Activated CD4-positive, alpha-beta T cell treated with anti-CD3 and anti-CD28 coated beads, Interleukin-2, Interleukin-4, amounts not matched to agents 100 ng/mL and 50 ng/mL, durations not matched to agents 16 hours and 8 hours (primary cell): ENCODE results near the gene PLEKHM3.
"Not testable (repeated sequence)": the region's sequence is repeated elsewhere in the genome, so short reads cannot be mapped to it uniquely, and the experiment has no call there.

Source experiments
- DNase-seq: peaks from one replicate; pipeline ENCODE4 v3.0.0-alpha.2; 2020; ENCODE audit warnings: low spot score

PLEKHM3 gene

GRCh38 chr2:207825045-207825954 is 200.0 kb downstream of the PLEKHM3 start:
- DNase-seq, result no peak

- DNase-seq, result no peak
Measured at GRCh38 chr2:207823865-207824264, 201.5 kb downstream of the PLEKHM3 start.

GRCh38 chr2:207819839-207820784 is 205.2 kb downstream of the PLEKHM3 start:
- DNase-seq, result no peak

DNA sequence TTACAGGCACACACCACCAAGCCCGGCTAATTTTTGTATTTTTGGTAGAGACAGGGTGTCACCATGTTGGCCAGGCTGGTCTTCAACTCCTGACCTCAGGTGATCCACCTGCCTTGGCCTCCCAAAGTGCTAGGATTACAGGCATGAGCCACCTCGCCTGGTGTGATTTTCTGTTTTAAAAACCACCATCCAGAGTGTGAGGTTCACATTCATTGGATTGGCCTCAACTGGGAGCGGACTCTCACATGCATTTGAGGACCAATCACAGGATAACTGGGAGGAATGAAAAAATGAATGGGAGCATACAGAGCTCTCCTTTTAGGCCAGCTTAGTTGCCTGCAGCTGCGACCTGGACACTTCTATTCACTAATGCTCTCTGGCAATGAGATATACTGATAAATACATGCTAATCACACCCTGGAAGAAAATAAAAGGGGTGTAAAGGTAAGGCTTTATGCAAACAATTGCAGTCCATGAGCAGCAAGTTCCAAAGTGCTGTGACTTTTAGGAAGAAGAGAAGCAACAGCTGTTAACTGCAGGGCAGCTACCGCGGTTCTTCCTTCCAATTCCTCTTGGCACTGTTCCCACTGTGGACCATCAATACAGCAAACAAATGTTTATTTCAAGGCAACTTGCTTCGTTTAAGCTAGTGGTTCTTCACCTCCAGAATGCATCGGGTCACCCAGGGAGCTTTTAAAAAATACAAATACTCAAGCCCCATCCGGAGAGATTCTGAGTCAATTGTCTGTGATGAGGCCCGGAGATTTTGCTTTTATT is 206.1 kb downstream of the PLEKHM3 start:
- no peak for DNase-seq

- DNase-seq, result no peak
Measured at GRCh38 chr2:207816546-207816945, 208.8 kb downstream of the PLEKHM3 start.

DNA sequence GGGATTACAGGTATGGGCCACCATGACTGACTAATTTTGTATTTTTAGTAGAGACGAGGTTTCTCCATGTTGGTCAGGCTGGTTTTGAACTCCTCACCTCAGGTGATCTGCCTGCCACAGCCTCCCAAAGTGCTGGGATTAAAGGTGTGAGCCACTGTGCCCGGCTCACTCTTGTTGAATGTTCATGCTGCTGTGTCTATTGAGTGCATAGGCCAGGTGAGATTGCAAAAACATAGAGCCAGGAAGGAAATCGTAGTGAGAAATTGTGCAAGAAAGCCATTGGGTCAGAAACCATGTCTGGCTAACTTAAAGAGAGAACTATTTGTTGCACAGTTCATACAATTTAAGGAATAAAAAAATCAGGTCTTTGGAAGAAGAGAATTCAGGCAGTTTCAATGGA is 210.1 kb downstream of the PLEKHM3 start:
- DNase-seq, result no peak

GRCh38 chr2:207813942-207814341 is 211.4 kb downstream of the PLEKHM3 start:
- no peak for DNase-seq

GRCh38 chr2:207813221-207813916 is 212.0 kb downstream of the PLEKHM3 start:
- no peak for DNase-seq

DNA sequence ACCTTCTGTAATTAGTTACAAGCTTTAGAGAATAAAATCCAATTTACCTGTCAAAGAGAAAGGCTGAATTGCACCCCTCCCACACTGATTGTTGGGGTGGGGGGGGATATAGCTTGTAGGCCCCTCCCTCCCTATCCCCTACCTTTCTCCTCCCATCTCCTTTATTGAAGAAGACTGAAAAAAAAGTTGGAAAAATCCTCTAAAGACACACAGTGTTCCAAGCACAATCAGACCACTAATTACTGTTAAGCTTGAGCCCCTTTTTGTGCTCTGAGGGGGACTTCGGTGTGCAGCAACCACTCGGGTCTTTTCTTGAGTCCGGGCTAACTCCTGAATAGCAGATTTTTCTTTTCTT is 212.6 kb downstream of the PLEKHM3 start:
- DNase-seq, result no peak

DNA sequence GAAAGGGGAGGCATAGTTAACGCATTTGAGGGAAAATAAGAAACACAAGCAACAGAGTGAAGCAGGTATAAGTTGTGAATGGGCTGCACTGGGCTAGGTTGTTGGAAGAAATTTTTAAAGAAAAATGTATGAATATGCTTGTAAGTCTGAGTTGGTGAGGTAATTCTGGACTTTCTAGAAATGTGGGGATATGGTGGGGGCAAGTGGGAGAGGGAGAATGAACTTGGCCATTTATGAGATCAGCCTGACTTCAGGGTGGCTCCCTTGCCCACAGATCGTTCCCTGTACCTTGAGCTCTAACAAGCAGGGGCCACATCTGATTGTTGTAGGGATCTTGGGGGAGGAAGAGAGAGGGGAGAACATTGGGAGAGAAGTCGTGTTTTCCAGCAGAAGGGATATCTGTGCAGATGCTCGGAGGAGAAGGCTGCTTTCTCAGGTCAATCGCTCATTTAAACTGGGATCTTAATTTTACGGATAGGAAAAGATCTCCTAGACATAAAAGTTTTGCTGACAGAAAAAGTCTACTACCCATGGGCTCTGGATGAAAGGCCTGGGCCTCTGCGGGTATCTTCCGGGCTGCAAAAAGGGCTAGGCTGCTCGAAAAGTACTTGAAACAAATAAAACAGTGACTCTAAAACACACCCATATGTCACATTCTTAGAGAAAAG is 213.1 kb downstream of the PLEKHM3 start:
- DNase-seq, result no peak

DNA sequence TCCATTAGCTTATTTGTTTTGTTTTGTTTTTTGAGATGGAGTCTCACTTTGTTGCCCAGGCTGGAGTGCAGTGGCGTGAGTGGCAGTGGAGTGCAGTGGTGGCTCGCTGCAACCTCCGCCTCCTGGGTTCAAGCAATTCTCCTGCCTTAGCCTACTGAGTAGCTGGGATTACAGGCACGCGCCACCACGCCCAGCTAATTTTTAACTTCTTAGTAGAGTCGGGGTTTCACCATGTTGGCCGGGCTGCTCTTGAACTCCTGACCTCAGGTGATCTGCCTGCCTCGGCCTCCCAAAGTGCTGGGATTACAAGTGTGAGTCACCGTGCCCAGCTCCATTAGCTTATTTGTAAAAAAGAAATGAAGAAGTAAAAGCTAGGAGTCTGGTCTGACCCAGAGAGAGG is 213.7 kb downstream of the PLEKHM3 start:
- DNase-seq, result not testable (repeated sequence)

DNA sequence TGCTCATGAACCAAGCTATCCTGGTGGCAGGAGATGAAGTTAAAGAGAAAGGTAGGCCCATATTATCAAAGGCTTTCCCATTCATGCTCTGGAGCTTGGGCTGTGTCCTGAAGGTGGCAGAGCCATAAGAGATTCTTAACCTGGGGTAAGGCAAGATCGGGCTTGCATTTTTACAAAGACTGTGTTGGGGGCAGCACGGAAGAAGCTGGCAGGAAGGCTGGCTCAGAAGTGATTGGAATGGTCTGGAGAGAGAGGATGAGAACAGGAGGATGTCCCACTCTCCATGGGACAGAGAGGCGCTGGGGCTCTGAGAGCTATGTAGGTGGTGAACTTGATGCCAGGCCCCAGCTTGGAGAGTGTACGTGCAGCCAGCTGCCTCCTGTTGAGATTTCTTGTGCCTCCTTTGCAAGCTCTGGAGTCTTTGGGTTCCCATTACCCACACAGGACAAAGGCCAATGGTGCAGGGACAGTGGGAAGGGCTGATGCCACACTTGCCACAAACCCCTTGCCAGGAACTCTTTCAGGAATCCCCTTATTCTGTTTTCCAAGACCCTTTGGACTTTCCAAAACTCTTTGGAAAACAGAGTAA is 215.0 kb downstream of the PLEKHM3 start:
- no peak for DNase-seq

GRCh38 chr2:207808119-207808518 is 217.2 kb downstream of the PLEKHM3 start:
- DNase-seq, result no peak

- peak; percentile 40 for DNase-seq
Measured at GRCh38 chr2:207807516-207807915, 217.8 kb downstream of the PLEKHM3 start.

DNA sequence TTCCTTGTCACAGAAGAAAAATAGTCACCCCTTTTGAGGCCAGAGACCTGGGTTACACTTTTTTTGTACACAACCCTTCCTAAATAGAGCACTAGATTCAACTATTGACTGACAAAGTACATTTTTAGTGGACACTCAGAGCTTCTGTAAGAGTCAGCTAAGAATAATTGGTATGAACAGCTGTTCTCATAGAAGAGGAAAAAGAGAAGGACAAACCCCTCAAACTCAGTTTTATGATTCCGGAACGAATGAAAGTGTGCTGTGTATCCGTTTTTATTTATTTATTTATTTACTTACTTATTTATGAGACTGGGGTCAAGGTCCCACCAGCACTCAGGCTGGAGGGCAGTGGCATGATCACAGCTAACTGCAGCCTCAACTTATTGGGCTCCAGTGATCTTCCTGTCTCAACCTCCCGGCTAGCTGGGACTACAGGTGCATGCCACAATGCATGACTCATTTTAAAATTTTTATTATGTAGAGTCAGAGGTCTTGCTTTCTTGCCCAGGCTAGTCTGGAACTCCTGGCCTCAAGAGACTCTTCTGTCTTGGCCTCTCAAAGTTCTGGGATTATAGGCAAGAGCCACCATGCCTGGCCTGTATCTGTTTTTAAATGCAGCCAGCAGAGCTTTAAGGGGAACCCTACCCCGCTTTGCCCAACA is 219.6 kb downstream of the PLEKHM3 start:
- no peak for DNase-seq

DNA sequence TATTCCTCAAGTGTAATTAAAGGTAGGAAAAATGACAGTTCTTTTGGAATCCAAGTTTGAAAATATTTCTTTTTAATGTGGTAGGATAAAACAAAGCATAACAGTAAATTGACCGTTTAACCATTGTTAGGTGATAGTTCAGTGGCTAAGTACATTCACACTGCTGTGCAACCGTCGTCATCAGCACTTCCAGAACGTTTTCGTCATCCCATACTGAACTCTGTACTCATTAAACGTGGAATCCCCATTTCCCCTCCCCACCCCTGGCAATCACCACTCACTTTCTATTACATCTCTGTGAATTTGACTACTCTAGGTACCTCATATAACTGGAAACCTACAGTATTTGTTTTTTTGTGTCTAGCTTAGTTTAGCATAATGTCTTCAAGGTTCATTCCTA is 222.7 kb downstream of the PLEKHM3 start:
- no peak for DNase-seq

- no peak for DNase-seq
Measured at GRCh38 chr2:207801259-207801658, 224.1 kb downstream of the PLEKHM3 start.

DNA sequence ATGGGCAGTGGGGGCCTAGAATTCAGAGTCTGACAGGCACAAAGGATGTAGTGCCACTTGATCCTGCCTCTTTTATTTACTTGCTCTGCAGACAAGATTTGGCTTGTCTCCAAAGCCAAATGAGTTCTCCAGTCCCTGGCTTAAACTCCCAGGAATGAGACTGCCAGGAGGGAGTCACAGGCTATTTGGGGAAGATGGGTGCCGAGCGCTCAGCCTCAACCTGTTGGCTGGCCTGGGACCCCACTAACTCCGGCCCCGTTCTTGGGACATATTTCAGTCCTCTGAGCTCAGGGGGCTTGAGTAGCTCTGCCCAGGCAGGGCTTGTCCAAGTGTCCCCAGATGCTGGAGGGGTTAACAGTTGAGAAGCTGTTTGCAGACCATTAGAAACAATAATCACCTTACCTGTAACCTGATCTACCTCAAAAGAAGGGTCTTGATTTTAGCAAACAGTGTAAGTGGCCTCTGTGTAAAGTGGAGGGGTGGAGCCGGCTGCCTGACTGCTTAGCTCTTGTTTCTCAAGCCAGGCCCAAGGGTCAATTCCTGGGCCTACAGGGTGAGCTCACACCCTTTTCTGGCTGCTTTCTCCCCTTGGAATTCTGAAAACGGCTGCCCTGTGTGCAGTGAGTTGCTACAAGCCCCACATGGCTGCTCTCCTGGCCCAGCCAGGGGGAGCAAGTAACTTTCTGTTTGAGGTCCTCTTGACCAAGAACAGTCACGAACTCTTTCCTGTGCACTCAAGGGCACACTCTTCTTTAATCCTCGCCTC is 228.6 kb downstream of the PLEKHM3 start:
- no peak for DNase-seq

DNA sequence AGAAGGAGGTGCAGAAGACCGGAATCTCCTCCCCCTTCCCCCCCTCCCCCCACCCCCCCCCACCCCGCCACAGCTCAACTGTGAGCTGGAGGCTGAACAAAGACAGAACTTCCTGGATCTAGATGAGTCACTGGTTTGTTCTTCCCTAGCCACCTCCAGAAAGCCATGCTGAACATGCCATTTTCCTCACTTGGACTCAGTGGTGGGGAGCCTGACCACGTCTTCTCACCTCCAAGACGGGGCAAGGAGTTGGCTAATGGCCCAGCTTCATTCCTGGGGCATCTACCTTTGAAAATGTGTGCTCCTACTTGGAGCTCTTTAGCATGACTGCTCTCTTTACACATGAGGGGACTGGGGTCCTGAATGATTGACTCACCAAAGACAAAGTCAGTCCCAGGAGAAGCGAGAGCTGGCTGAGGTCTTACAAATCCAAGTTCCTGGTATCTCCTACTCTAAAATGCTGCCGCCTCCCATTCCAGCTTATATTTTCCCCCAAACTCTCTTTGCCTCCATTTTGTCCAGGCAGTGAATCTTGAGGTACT is 233.0 kb downstream of the PLEKHM3 start:
- no peak for DNase-seq
